Fibroblast of skin of right biceps (primary cell): ENCODE data around the gene KRTAP10-7.
A peak's percentile ranks its signal among the peaks of the same experiment; 100 is the strongest.
"Not testable (repeated sequence)": the region's sequence is repeated elsewhere in the genome, so short reads cannot be mapped to it uniquely, and the experiment has no call there.

Experiments used
- DNase-seq: peaks from one replicate; pipeline ENCODE4 v3.0.0-alpha.2; 2013

KRTAP10-7 gene

GRCh38 chr21:44600118-44600978, at the start of gene KRTAP10-7:
TSS of gene KRTAP10-7 (plus strand) at chr21:44600597. CDS start at chr21:44600622, 25 bp downstream.
- DNase-seq, result not testable (repeated sequence)

- DNase-seq, result no peak
These were observed 49.6 kb upstream of the KRTAP10-7 start for GRCh38 chr21:44550807-44551206.

- DNase-seq, result no peak
These were observed 48.9 kb upstream of the KRTAP10-7 start, which contains the start of gene KRTAP10-2 for GRCh38 chr21:44551340-44551961. TSS of gene KRTAP10-2 (minus strand) at chr21:44551505. CDS start at chr21:44551458, 47 bp downstream.

GRCh38 chr21:44552136-44552535, 48.3 kb upstream of the KRTAP10-7 start:
- no peak for DNase-seq

- DNase-seq, result no peak
These were observed 47.7 kb upstream of the KRTAP10-7 start for GRCh38 chr21:44552681-44553080.

GRCh38 chr21:44555200-44555875, 45.1 kb upstream of the KRTAP10-7 start:
- no peak for DNase-seq

- DNase-seq, result no peak
These were observed 43.5 kb upstream of the KRTAP10-7 start for GRCh38 chr21:44556879-44557278.

GRCh38 chr21:44557491-44558328, 42.7 kb upstream of the KRTAP10-7 start:
- DNase-seq, result no peak

GRCh38 chr21:44558329-44558675, 42.1 kb upstream of the KRTAP10-7 start:
- not testable (repeated sequence) for DNase-seq

- DNase-seq, result no peak
These were observed 41.7 kb upstream of the KRTAP10-7 start, which contains the start of gene KRTAP10-3 for GRCh38 chr21:44558695-44559094. TSS of gene KRTAP10-3 (minus strand) at chr21:44558795. CDS start at chr21:44558715, 80 bp downstream.

GRCh38 chr21:44564099-44564498, 36.3 kb upstream of the KRTAP10-7 start:
- no peak for DNase-seq

GRCh38 chr21:44564886-44565598, 35.4 kb upstream of the KRTAP10-7 start:
- DNase-seq, result no peak

GRCh38 chr21:44566403-44566802, 34.0 kb upstream of the KRTAP10-7 start:
- no peak for DNase-seq

GRCh38 chr21:44567481-44568171, 32.8 kb upstream of the KRTAP10-7 start:
- DNase-seq, result no peak

- DNase-seq, result no peak
These were observed 32.1 kb upstream of the KRTAP10-7 start for GRCh38 chr21:44568261-44568660.

GRCh38 chr21:44568667-44569556, 31.5 kb upstream of the KRTAP10-7 start:
- DNase-seq, result peak; percentile 16

GRCh38 chr21:44569861-44570517, 30.4 kb upstream of the KRTAP10-7 start:
- no peak for DNase-seq

- DNase-seq, result no peak
These were observed 29.1 kb upstream of the KRTAP10-7 start for GRCh38 chr21:44571296-44571695.
